ENCODE data around the gene OTOR.

The OTOR gene

DNA sequence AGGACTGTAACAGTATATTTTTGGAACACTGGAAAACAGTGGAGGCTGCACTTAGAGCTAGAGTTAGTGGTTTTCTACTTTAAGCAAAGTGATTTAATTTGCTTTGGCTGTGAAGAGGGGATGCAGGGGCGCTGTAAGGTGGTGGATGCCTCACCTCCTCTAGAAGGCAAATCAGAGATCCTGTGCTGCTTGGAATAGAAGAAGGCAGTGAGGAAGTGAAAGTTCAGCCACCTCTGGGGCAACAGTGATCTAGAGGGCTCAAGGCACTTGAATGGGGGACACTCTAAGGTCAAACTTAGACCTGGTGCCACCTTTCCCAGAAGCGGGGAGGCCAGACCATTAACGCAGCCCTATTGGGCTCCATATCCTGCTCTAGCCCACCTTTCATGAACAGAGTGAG, 37.4 kb upstream of the OTOR start:
- DNase-seq (ENCODE audit: extremely low read depth, low read depth), result no peak

GRCh38 chr20:16711661-16712258, 36.4 kb upstream of the OTOR start:
- no peak for DNase-seq (ENCODE audit: extremely low read depth, low read depth)
- TF ChIP-seq CTCF (IDR thresholded peaks at IDR 0.05; ENCODE audit: low read depth, low read length), result no peak

More for the DNA sequence above, 37.4 kb upstream of the OTOR start:
- TF ChIP-seq CTCF (IDR thresholded peaks at IDR 0.05; ENCODE audit: low read depth, low read length), result no peak

DNA sequence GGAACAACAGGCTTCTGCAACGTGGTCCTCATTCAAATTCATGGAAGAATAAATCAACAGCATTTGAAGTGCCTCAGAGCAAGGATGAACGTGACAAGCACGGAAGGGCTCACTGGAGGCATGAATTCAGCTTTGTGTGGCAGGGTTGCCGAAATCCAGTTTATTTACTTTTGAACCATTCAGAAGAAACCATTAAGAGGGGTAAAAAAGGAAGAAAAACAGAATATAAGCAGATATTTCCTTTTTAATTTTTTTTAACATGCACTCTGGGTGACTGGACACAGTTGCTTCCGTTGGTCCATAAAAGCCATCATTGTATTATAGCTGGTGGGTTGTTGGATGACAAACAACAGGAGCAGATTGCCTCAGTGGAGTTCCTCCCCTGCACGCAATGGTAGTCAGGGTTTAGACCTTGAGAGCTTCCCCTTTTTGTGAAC, 35.6 kb upstream of the OTOR start:
- DNase-seq (ENCODE audit: extremely low read depth, low read depth), result no peak
- no peak for TF ChIP-seq CTCF (IDR thresholded peaks at IDR 0.05; ENCODE audit: low read depth, low read length)

GRCh38 chr20:16713066-16713465, 35.1 kb upstream of the OTOR start:
- no peak for TF ChIP-seq CTCF (IDR thresholded peaks at IDR 0.05; ENCODE audit: low read depth, low read length)
- DNase-seq (ENCODE audit: extremely low read depth, low read depth), result no peak

DNA sequence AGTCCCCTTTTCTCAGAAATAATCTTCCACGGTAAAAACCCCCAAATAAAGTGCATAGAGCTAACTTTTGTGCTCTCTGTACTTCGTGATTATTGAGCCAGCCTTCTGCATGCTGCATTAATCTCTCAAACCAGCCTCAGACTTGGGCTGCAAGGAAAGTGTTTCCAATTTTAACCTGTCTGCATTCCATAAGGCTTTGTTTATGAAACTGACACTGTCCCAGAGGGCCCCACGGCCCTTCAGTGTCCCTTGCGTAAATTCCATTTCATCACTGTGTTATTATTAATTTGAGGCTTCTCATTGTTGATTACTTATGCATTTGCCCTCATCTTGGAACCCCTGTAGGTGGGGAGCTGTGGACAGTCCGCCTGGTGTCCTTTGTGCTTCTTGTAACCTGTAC, 33.9 kb upstream of the OTOR start:
- no peak for TF ChIP-seq CTCF (IDR thresholded peaks at IDR 0.05; ENCODE audit: low read depth, low read length)
- DNase-seq (ENCODE audit: extremely low read depth, low read depth), result no peak

GRCh38 chr20:16714751-16715150, 33.4 kb upstream of the OTOR start:
- DNase-seq (ENCODE audit: extremely low read depth, low read depth), result no peak
- TF ChIP-seq CTCF (IDR thresholded peaks at IDR 0.05; ENCODE audit: low read depth, low read length), result no peak

DNA sequence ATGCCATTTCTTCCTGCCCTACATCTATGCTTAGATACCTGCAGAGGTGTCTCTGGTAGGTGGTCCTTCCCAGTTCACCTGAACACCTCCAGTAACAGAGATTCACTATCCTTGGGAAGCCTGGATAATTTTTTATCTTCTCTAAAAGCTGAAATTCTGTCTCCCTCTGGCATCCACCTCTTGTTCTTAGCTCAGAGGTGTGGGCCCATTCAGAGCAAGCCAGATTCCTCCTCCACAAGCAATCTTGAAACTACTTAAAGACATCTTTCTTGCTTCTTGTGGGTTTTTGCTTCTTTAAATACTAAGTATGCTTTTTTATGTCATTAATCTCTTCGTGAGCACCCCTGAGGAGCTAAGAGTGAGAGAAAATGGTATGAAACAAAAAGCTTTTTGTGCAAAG, 28.7 kb upstream of the OTOR start:
- TF ChIP-seq CTCF (IDR thresholded peaks at IDR 0.05; ENCODE audit: low read depth, low read length), result no peak
- no peak for DNase-seq (ENCODE audit: extremely low read depth, low read depth)
